HG03432 (cell line): ENCODE measurements around the gene AP2M1.
"Not testable (repeated sequence)": the region's sequence is repeated elsewhere in the genome, so short reads cannot be mapped to it uniquely, and the experiment has no call there.

Experiments
- ATAC-seq: cut with Tn5 transposase; IDR thresholded peaks from one replicate; pipeline ENCODE4 v1.9.1; 2021; ENCODE audit warnings: mild to moderate bottlenecking, moderate library complexity; ENCODE audit not compliant: unreplicated experiment

AP2M1 gene

GRCh38 chr3:184174646-184175492 is at the start of gene AP2M1:
TSS of gene AP2M1 (plus strand) at chr3:184174855. CDS start at chr3:184176994, 2,139 bp downstream.
- ATAC-seq = peak; percentile 95

- no peak for ATAC-seq
These were observed 48.6 kb upstream of the AP2M1 start for GRCh38 chr3:184126006-184126405.

- ATAC-seq = no peak
These were observed 45.6 kb upstream of the AP2M1 start for GRCh38 chr3:184129012-184129411.

GRCh38 chr3:184132945-184133344 is 41.7 kb upstream of the AP2M1 start:
- no peak for ATAC-seq

GRCh38 chr3:184133840-184134745 is 40.6 kb upstream of the AP2M1 start:
- peak; percentile 34 for ATAC-seq

GRCh38 chr3:184134746-184135148 is 39.9 kb upstream of the AP2M1 start:
- ATAC-seq = peak; percentile 10

GRCh38 chr3:184135149-184135910 is 39.3 kb upstream of the AP2M1 start, which contains the start of gene EIF2B5:
TSS of gene EIF2B5 (plus strand) at chr3:184135358. CDS start at chr3:184135386, 28 bp downstream.
- peak; percentile 89 for ATAC-seq

- ATAC-seq = no peak
These were observed 38.8 kb upstream of the AP2M1 start for GRCh38 chr3:184135911-184136260.

- no peak for ATAC-seq
These were observed 34.2 kb upstream of the AP2M1 start for GRCh38 chr3:184140436-184140835.

GRCh38 chr3:184142199-184142598 is 32.5 kb upstream of the AP2M1 start:
- no peak for ATAC-seq

GRCh38 chr3:184143327-184143726 is 31.3 kb upstream of the AP2M1 start:
- no peak for ATAC-seq

- no peak for ATAC-seq
These were observed 30.1 kb upstream of the AP2M1 start for GRCh38 chr3:184144505-184144904.

- ATAC-seq = no peak
These were observed 29.5 kb upstream of the AP2M1 start for GRCh38 chr3:184145111-184145524.

GRCh38 chr3:184145751-184146270 is 28.8 kb upstream of the AP2M1 start:
- no peak for ATAC-seq

- ATAC-seq = no peak
These were observed 26.6 kb upstream of the AP2M1 start for GRCh38 chr3:184148076-184148475.

- no peak for ATAC-seq
These were observed 25.5 kb upstream of the AP2M1 start for GRCh38 chr3:184149123-184149522.

- ATAC-seq = not testable (repeated sequence)
These were observed 24.9 kb upstream of the AP2M1 start for GRCh38 chr3:184149770-184150169.

GRCh38 chr3:184154885-184155643 is 19.6 kb upstream of the AP2M1 start, which contains the start of gene DVL3:
TSS of gene DVL3 (plus strand) at chr3:184155377. CDS start at chr3:184155636, 259 bp downstream.
- ATAC-seq = peak; percentile 83

GRCh38 chr3:184155644-184156521 is 18.8 kb upstream of the AP2M1 start:
- ATAC-seq = peak; percentile 29
